Fibroblast of lung (primary cell): ENCODE results near the gene GALNT11.
A peak's percentile ranks its signal among the peaks of the same experiment; 100 is the strongest.

Experiments
- EZH2 ChIP-seq: IDR thresholded peaks from 2 replicates; pipeline ENCODE4 v1.5.1; 2012; ENCODE audit warnings: low read length, control low read depth, mild to moderate bottlenecking; ENCODE audit errors: missing control alignments
- TF ChIP-seq, protein P1 (sequence below), 2 donors: IDR thresholded peaks in 1 of 2; conservative IDR thresholded peaks in 1 of 2; 1 replicate in 1 of 2; 2 replicates in 1 of 2; pipeline ENCODE4 v1.5.1; 2011 to 2012; ENCODE audit warnings: low read length in 2 of 2, control low read depth in 1 of 2, inconsistent platforms in 1 of 2, low read depth in 1 of 2, mild to moderate bottlenecking in 1 of 2

DNA sequence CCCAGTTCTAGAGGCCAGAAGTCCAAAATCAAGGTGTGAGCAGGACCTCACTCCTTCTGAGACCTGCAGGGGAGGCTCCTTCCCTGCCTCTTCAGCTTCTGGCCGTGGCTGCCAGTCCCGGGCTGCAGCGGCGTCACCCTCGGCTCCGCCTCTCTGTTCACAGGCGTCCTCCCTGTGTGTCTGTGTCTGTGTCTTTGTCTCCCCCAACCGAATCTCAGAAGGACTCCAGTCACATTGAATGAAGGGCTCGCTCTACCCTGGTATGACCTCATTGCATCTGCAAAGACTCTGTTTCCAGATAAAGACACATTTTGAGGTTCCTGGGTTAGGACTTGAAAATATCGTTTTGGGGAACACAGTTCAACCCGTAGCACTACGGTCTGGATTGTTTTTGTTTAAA, 33.1 kb upstream of the GALNT11 start:
- TF ChIP-seq, protein P1, sequence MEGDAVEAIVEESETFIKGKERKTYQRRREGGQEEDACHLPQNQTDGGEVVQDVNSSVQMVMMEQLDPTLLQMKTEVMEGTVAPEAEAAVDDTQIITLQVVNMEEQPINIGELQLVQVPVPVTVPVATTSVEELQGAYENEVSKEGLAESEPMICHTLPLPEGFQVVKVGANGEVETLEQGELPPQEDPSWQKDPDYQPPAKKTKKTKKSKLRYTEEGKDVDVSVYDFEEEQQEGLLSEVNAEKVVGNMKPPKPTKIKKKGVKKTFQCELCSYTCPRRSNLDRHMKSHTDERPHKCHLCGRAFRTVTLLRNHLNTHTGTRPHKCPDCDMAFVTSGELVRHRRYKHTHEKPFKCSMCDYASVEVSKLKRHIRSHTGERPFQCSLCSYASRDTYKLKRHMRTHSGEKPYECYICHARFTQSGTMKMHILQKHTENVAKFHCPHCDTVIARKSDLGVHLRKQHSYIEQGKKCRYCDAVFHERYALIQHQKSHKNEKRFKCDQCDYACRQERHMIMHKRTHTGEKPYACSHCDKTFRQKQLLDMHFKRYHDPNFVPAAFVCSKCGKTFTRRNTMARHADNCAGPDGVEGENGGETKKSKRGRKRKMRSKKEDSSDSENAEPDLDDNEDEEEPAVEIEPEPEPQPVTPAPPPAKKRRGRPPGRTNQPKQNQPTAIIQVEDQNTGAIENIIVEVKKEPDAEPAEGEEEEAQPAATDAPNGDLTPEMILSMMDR (conservative IDR thresholded peaks at IDR 0.05 in 1 of 2, IDR thresholded peaks at IDR 0.05 in 1 of 2; ENCODE audit: low read depth in 1 of 2, low read length in 2 of 2) = peak in 1 of 2 donors; percentile 25
- TF ChIP-seq EZH2 = no peak
